ENCODE data around the gene CPEB4. TPM values are rescaled to one million over a fixed set of nuclear protein-coding genes. Genes with fewer than 3 reads are reported as not detected.

CPEB4 gene
- total and polyA plus RNA-seq, 9 of the 15 experiments (the other 6 are each of a cell fraction or from before 2014, with no cell fraction given) = 7.4 to 21.3 (median 12.4) TPM

GRCh38 chr5:173887610-173888472 is at the start of gene CPEB4 (continued):
- TF ChIP-seq FIP1L1 (IDR thresholded peaks at IDR 0.05; ENCODE audit: low read depth, low read length, poor library complexity, severe bottlenecking) (peak; percentile 73), ASH1L (IDR thresholded peaks at IDR 0.05; ENCODE audit: borderline replicate concordance, low read depth, partially characterized antibody) (peak; percentile 70), TEAD2 (tag; IDR thresholded peaks at IDR 0.05) (no peak), NR2C2 (CRISPR knock-in tag; IDR thresholded peaks at IDR 0.05) (peak; percentile 68; the same call in 1 of the 2 replicates), NR2C2 (tag; IDR thresholded peaks at IDR 0.05) (peak; percentile 93), MAFK (IDR thresholded peaks at IDR 0.05; ENCODE audit: low read length) (peak; percentile 13; the same call in 1 of the 2 replicates), CEBPB (tag; IDR thresholded peaks at IDR 0.05) (no peak), MAZ (CRISPR knock-in tag; conservative IDR thresholded peaks at IDR 0.05 in 1 of 2, IDR thresholded peaks at IDR 0.05 in 1 of 2) (peak; percentile 88 to 96), PKNOX1 (IDR thresholded peaks at IDR 0.05) (peak; percentile 81), TEAD1 (CRISPR knock-in tag; IDR thresholded peaks at IDR 0.05) (peak in 1 of 2 experiments; percentile 83; a peak in 1 of 4 replicates), ZNF583 (CRISPR knock-in tag; IDR thresholded peaks at IDR 0.05) (peak; percentile 83; the same call in 1 of the 2 replicates), TRIM24 (IDR thresholded peaks at IDR 0.05) (no peak), ID3 (CRISPR knock-in tag; IDR thresholded peaks at IDR 0.05) (no peak), ID3 (tag; IDR thresholded peaks at IDR 0.05) (0 out of 2 replicates have a peak, but pooled peaks have one; percentile 55), RBFOX2 (IDR thresholded peaks at IDR 0.05; ENCODE audit: low read depth, low read length) (peak; percentile 100), RBM25 (IDR thresholded peaks at IDR 0.05; ENCODE audit: low read depth, low read length, severe bottlenecking) (no peak), SMARCE1 (IDR thresholded peaks at IDR 0.05) (0 out of 2 replicates have a peak, but pooled peaks have one; percentile 51), THAP7 (CRISPR knock-in tag; IDR thresholded peaks at IDR 0.05) (peak; percentile 99), SMAD4 (CRISPR knock-in tag; conservative IDR thresholded peaks at IDR 0.05) (0 out of 2 replicates have a peak, but pooled peaks have one; percentile 73), SMAD3 (CRISPR knock-in tag; conservative IDR thresholded peaks at IDR 0.05) (peak; percentile 67; the same call in 1 of the 2 replicates), ZNF584 (CRISPR knock-in tag; IDR thresholded peaks at IDR 0.05; ENCODE audit: low read depth) (peak; percentile 67; the same call in 1 of the 2 replicates), MCM2 (IDR thresholded peaks at IDR 0.05; ENCODE audit: low read depth) (no peak), HDAC8 (tag; IDR thresholded peaks at IDR 0.05) (0 out of 2 replicates have a peak, but pooled peaks have one; percentile 68), ATF7 (IDR thresholded peaks at IDR 0.05) (peak; percentile 85), ZBTB8A (IDR thresholded peaks at IDR 0.05; ENCODE audit: partially characterized antibody) (no peak), NFIC (IDR thresholded peaks at IDR 0.05) (peak; percentile 43; the same call in 1 of the 2 replicates), DACH1 (IDR thresholded peaks at IDR 0.05; ENCODE audit: partially characterized antibody) (peak; percentile 98), NR2C1 (IDR thresholded peaks at IDR 0.05) (peak; percentile 95), NR2C1 (tag; IDR thresholded peaks at IDR 0.05) (peak; percentile 90)
